GM21390 (cell line): ENCODE data around the gene MAML2.

Experiments
- ATAC-seq: cut with Tn5 transposase; IDR thresholded peaks from one replicate; pipeline ENCODE4 v1.9.1; 2021; ENCODE audit not compliant: unreplicated experiment

The MAML2 gene

GRCh38 chr11:96021901-96022650 is 320.9 kb downstream of the MAML2 start:
- ATAC-seq, result no peak

- ATAC-seq, result no peak
Observed at GRCh38 chr11:96019810-96020747, 322.9 kb downstream of the MAML2 start.

GRCh38 chr11:96019281-96019680 is 323.7 kb downstream of the MAML2 start:
- ATAC-seq, result no peak

GRCh38 chr11:96017856-96018255 is 325.1 kb downstream of the MAML2 start:
- ATAC-seq, result no peak

GRCh38 chr11:96016978-96017502 is 326.0 kb downstream of the MAML2 start:
- no peak for ATAC-seq

GRCh38 chr11:96015906-96016565 is 327.0 kb downstream of the MAML2 start:
- ATAC-seq, result no peak

- ATAC-seq, result peak; percentile 41
Observed at GRCh38 chr11:96014217-96014616, 328.8 kb downstream of the MAML2 start.

- ATAC-seq, result peak; percentile 8
Observed at GRCh38 chr11:96013461-96014213, 329.4 kb downstream of the MAML2 start.

GRCh38 chr11:96012086-96012824 is 330.7 kb downstream of the MAML2 start:
- ATAC-seq, result peak; percentile 85

- no peak for ATAC-seq
Observed at GRCh38 chr11:96010683-96011082, 332.3 kb downstream of the MAML2 start.

GRCh38 chr11:96008161-96008720 is 334.8 kb downstream of the MAML2 start:
- no peak for ATAC-seq

GRCh38 chr11:96006037-96006436 is 337.0 kb downstream of the MAML2 start:
- ATAC-seq, result no peak

GRCh38 chr11:96004862-96005261 is 338.1 kb downstream of the MAML2 start:
- ATAC-seq, result no peak

GRCh38 chr11:96002754-96003290 is 340.2 kb downstream of the MAML2 start:
- no peak for ATAC-seq

- no peak for ATAC-seq
Observed at GRCh38 chr11:96002339-96002738, 340.7 kb downstream of the MAML2 start.

- ATAC-seq, result no peak
Observed at GRCh38 chr11:96001037-96001436, 342.0 kb downstream of the MAML2 start.

- no peak for ATAC-seq
Observed at GRCh38 chr11:95999711-96000406, 343.1 kb downstream of the MAML2 start.

GRCh38 chr11:95996621-95997235 is 346.3 kb downstream of the MAML2 start:
- no peak for ATAC-seq
